GM23338 (cell line): ENCODE data around the gene ATAD1. TPM values are rescaled to one million over a fixed set of nuclear protein-coding genes. Genes with fewer than 3 reads are reported as not detected.
"Not testable (repeated sequence)": the region's sequence is repeated elsewhere in the genome, so short reads cannot be mapped to it uniquely, and the experiment has no call there.

Experiments used
- ATAC-seq: fragments of 200-7000 bp; cut with Tn5 transposase; 3 replicates; pipeline ENCODE4 v1.9.1; 2020
- DNase-seq: peaks from one replicate; pipeline ENCODE4 v3.0.0-alpha.2; 2015; ENCODE audit warnings: low spot score
- H2AFZ ChIP-seq: fragments of 200-600 bp; sonication (generic); 2 replicates; pipeline ENCODE4 v1.8.0; 2016; ENCODE audit warnings: antibody characterized with exemption, mild to moderate bottlenecking, moderate library complexity
- H3F3A ChIP-seq: fragments of 200-600 bp; sonication (generic); replicated peaks from 2 replicates; pipeline ENCODE4 v1.8.0; 2017; ENCODE audit warnings: antibody characterized with exemption, mixed run types, low read depth
- H3K27ac ChIP-seq: fragments of 200-600 bp; sonication (generic); 2 replicates; pipeline ENCODE4 v1.6.1; 2016; ENCODE audit warnings: low read depth
- H3K27me3 ChIP-seq: fragments of 200-600 bp; sonication (generic); 2 replicates; pipeline ENCODE4 v1.8.0; 2016; ENCODE audit warnings: mild to moderate bottlenecking, mixed run types, moderate library complexity; ENCODE audit not compliant: insufficient read depth
- H3K36me3 ChIP-seq: fragments of 200-600 bp; sonication (generic); 2 replicates; pipeline ENCODE4 v1.8.0; 2016; ENCODE audit warnings: mild to moderate bottlenecking; ENCODE audit not compliant: insufficient read depth
- H3K4me1 ChIP-seq: fragments of 200-600 bp; sonication (generic); 2 replicates; pipeline ENCODE4 v1.8.0; 2016; ENCODE audit warnings: mild to moderate bottlenecking, moderate library complexity; ENCODE audit not compliant: insufficient read depth
- H3K4me2 ChIP-seq: fragments of 200-600 bp; sonication (generic); 2 replicates; pipeline ENCODE4 v1.7.1; 2017; ENCODE audit warnings: mixed run types
- H3K4me3 ChIP-seq: fragments of 200-600 bp; sonication (generic); 2 replicates; pipeline ENCODE4 v1.6.1; 2016; ENCODE audit warnings: mixed run types
- H3K79me2 ChIP-seq: fragments of 200-600 bp; sonication (generic); replicated peaks from 2 replicates; pipeline ENCODE4 v1.8.0; 2017; ENCODE audit warnings: mild to moderate bottlenecking; ENCODE audit not compliant: insufficient read depth
- H3K9me2 ChIP-seq: fragments of 200-600 bp; sonication (generic); 2 replicates; pipeline ENCODE4 v1.8.0; 2017; ENCODE audit not compliant: insufficient read depth
- H4K20me1 ChIP-seq: fragments of 200-600 bp; sonication (generic); replicated peaks from 2 replicates; pipeline ENCODE4 v1.8.0; 2017; ENCODE audit warnings: mild to moderate bottlenecking; ENCODE audit not compliant: insufficient read depth
- H3K27ac Mint-ChIP-seq: 2 replicates; pipeline ENCODE4 v1.8.0; 2020; ENCODE audit warnings: inconsistent platforms, mild to moderate bottlenecking, moderate library complexity, mixed read lengths
- H3K27me3 Mint-ChIP-seq: 3 replicates; pipeline ENCODE4 v1.8.0; 2022; ENCODE audit warnings: low read depth, mild to moderate bottlenecking, moderate library complexity, mixed read lengths, inconsistent platforms; ENCODE audit not compliant: insufficient read depth, poor library complexity
- H3K36me3 Mint-ChIP-seq: 3 replicates; pipeline ENCODE4 v1.8.0; 2021; ENCODE audit warnings: low read depth, mild to moderate bottlenecking, inconsistent platforms, moderate library complexity, mixed read lengths
- H3K4me1 Mint-ChIP-seq: 3 replicates; pipeline ENCODE4 v1.8.0; 2020; ENCODE audit warnings: mild to moderate bottlenecking, inconsistent platforms, mixed read lengths
- H3K4me3 Mint-ChIP-seq: 3 replicates; pipeline ENCODE4 v1.8.0; 2021; ENCODE audit warnings: moderate library complexity, mild to moderate bottlenecking, inconsistent platforms, mixed read lengths
- H3K9me3 Mint-ChIP-seq: 3 replicates; pipeline ENCODE4 v1.8.0; 2020; ENCODE audit warnings: moderate library complexity, mild to moderate bottlenecking, inconsistent platforms, mixed read lengths
- CREB1 ChIP-seq: fragments of 250-450 bp; sonication (Bioruptor Pico); IDR thresholded peaks from 2 replicates; pipeline ENCODE4 v1.5.0; 2020; ENCODE audit warnings: low read depth, mild to moderate bottlenecking, moderate library complexity
- EZH2 ChIP-seq: fragments of 200-600 bp; sonication (generic); IDR thresholded peaks from one replicate; pipeline ENCODE4 v1.8.0; 2017; ENCODE audit warnings: antibody characterized with exemption, mild to moderate bottlenecking, low read depth; ENCODE audit not compliant: unreplicated experiment
- JUNB ChIP-seq: IDR thresholded peaks from one replicate; pipeline ENCODE4 v1.6.1; 2016; ENCODE audit warnings: antibody characterized with exemption; ENCODE audit not compliant: unreplicated experiment
- POLR2AphosphoS5 ChIP-seq: IDR thresholded peaks from 2 replicates; pipeline ENCODE4 v1.6.1; 2016; ENCODE audit warnings: antibody characterized with exemption, low read depth
- STAT1 ChIP-seq: IDR thresholded peaks from one replicate; pipeline ENCODE4 v1.6.1; 2016; ENCODE audit warnings: antibody characterized with exemption; ENCODE audit not compliant: unreplicated experiment
- ZNF114 ChIP-seq: fragments of 250-450 bp; sonication (Bioruptor Pico); IDR thresholded peaks from 2 replicates; pipeline ENCODE4 v1.5.0; 2020; ENCODE audit warnings: mild to moderate bottlenecking, moderate library complexity
- polyA plus RNA-seq: library from polyadenylated mRNA; unstranded; fragments of >200 nt; fragmentation: Nextera tagmentation; extraction: Ambion mirVana; gene quantifications from 2 replicates; pipeline ENCODE4 v1.2.1, GENCODE V29; 2016
- total RNA-seq: library from RNA; depleted of rRNA; stranded (reverse); fragments of >200 nt; shearing (Covaris generic); gene quantifications from 2 replicates; pipeline ENCODE4 v1.2.3, GENCODE V29; 2014
- TF ChIP-seq, protein P1 (sequence below), 2 experiments: fragments of 200-600 bp in 1 of 2; sonication (generic) in 1 of 2; conservative IDR thresholded peaks; 2 replicates each; pipeline versions ENCODE4 v1.5.1 to v1.6.1; 2016 to 2017; ENCODE audit warnings: antibody characterized with exemption in 2 of 2, low read depth in 2 of 2, mild to moderate bottlenecking in 2 of 2, moderate library complexity in 1 of 2
- TF ChIP-seq, protein P2 (sequence below): IDR thresholded peaks from 2 replicates; pipeline ENCODE4 v1.6.1; 2016; ENCODE audit warnings: antibody characterized with exemption
- TF ChIP-seq, protein P3 (sequence below): IDR thresholded peaks from one replicate; pipeline ENCODE4 v1.6.1; 2018; ENCODE audit warnings: antibody characterized with exemption; ENCODE audit not compliant: unreplicated experiment

Gene ATAD1
- total and polyA plus RNA-seq, 2 experiments from 2014 or later = 30.3 to 49.6 TPM

DNA sequence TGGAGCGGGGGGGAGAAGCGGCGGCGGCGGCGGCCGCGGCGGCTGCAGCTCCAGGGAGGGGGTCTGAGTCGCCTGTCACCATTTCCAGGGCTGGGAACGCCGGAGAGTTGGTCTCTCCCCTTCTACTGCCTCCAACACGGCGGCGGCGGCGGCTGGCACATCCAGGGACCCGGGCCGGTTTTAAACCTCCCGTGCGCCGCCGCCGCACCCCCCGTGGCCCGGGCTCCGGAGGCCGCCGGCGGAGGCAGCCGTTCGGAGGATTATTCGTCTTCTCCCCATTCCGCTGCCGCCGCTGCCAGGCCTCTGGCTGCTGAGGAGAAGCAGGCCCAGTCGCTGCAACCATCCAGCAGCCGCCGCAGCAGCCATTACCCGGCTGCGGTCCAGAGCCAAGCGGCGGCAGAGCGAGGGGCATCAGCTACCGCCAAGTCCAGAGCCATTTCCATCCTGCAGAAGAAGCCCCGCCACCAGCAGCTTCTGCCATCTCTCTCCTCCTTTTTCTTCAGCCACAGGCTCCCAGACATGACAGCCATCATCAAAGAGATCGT is 46.0 kb upstream of the ATAD1 start:
- peak overlapping the region; percentile 84 for H3K4me2 ChIP-seq
- H3K27me3 Mint-ChIP-seq, H3F3A ChIP-seq, H3K27me3 ChIP-seq, H3K9me2 ChIP-seq, H3K36me3 ChIP-seq, H3K27ac Mint-ChIP-seq, H2AFZ ChIP-seq, H3K9me3 Mint-ChIP-seq: not testable (repeated sequence)
- H3K4me1 ChIP-seq = peaks cover 30% of the 10 kb centered on the region
- H3K27ac ChIP-seq = peak overlapping the region; percentile 97; the same call in 1 of the 2 replicates
- H3K79me2 ChIP-seq = peaks cover 49% of the 10 kb centered on the region
- H3K4me3 ChIP-seq = peak overlapping the region; percentile 87
- H3K4me1 Mint-ChIP-seq = peaks cover 39% of the 10 kb centered on the region
- peaks cover 16% of the 10 kb centered on the region; the same call in 2 of the 3 replicates for H3K36me3 Mint-ChIP-seq
- ATAC-seq = peak; percentile 0; the same call in 1 of the 3 replicates
- H3K4me3 Mint-ChIP-seq = peak overlapping the region; percentile 95
- H4K20me1 ChIP-seq = peaks cover 30% of the 10 kb centered on the region
- DNase-seq = peak; percentile 24

DNA sequence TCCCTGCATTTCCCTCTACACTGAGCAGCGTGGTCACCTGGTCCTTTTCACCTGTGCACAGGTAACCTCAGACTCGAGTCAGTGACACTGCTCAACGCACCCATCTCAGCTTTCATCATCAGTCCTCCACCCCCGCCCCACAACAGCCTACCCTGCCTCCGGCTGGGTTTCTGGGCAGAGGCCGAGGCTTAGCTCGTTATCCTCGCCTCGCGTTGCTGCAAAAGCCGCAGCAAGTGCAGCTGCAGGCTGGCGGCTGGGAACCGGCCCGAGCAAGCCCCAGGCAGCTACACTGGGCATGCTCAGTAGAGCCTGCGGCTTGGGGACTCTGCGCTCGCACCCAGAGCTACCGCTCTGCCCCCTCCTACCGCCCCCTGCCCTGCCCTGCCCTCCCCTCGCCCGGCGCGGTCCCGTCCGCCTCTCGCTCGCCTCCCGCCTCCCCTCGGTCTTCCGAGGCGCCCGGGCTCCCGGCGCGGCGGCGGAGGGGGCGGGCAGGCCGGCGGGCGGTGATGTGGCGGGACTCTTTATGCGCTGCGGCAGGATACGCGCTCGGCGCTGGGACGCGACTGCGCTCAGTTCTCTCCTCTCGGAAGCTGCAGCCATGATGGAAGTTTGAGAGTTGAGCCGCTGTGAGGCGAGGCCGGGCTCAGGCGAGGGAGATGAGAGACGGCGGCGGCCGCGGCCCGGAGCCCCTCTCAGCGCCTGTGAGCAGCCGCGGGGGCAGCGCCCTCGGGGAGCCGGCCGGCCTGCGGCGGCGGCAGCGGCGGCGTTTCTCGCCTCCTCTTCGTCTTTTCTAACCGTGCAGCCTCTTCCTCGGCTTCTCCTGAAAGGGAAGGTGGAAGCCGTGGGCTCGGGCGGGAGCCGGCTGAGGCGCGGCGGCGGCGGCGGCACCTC is 45.3 kb upstream of the ATAD1 start, which contains the start of the genes KLLN and PTEN:
Gene KLLN (minus strand): TSS at position 481 of the 891 bp plus-strand sequence. CDS start 1,046 bp downstream, outside the sequence.
Gene PTEN (plus strand): TSS at position 573 of the 891 bp plus-strand sequence. CDS start 845 bp downstream, outside the sequence.
- Mint-ChIP-seq H3K4me1 (peaks cover 32% of the 10 kb centered on the region), H3K4me3 (peak within 1 kb of the TSS; percentile 95), H3K27me3 (peaks cover 10% of the 10 kb centered on the region), H3K36me3 (peaks cover 10% of the 10 kb centered on the region; the same call in 2 of the 3 replicates), H3K9me3 (peaks cover 5% of the 10 kb centered on the region), H3K27ac (peak within 1 kb of the TSS; percentile 98)
- peak within 1 kb of the TSS; percentile 84 for H3K4me2 ChIP-seq
- H3K27ac ChIP-seq = peak within 1 kb of the TSS; percentile 97
- DNase-seq (peak; percentile 94), ATAC-seq (peak; percentile 78)
- peaks cover 7% of the 10 kb centered on the region; the same call in 1 of the 2 replicates for H3F3A ChIP-seq
- peaks cover 30% of the 10 kb centered on the region for H4K20me1 ChIP-seq
- H3K4me3 ChIP-seq = peak within 1 kb of the TSS; percentile 87
- 0 out of 2 replicates have a peak within 1 kb of the TSS, but pooled peaks have one; percentile 24 for H2AFZ ChIP-seq
- H3K27me3 ChIP-seq = no peaks in the 10 kb centered on the region
- H3K9me2 ChIP-seq = no peaks in the 10 kb centered on the region
- H3K79me2 ChIP-seq = peaks cover 42% of the 10 kb centered on the region
- H3K4me1 ChIP-seq = peaks cover 30% of the 10 kb centered on the region
- H3K36me3 ChIP-seq = no peaks in the 10 kb centered on the region
- TF ChIP-seq JUNB = no peak
- no peak for TF ChIP-seq STAT1
- peak; percentile 81 for TF ChIP-seq POLR2AphosphoS5
- TF ChIP-seq, protein P1, sequence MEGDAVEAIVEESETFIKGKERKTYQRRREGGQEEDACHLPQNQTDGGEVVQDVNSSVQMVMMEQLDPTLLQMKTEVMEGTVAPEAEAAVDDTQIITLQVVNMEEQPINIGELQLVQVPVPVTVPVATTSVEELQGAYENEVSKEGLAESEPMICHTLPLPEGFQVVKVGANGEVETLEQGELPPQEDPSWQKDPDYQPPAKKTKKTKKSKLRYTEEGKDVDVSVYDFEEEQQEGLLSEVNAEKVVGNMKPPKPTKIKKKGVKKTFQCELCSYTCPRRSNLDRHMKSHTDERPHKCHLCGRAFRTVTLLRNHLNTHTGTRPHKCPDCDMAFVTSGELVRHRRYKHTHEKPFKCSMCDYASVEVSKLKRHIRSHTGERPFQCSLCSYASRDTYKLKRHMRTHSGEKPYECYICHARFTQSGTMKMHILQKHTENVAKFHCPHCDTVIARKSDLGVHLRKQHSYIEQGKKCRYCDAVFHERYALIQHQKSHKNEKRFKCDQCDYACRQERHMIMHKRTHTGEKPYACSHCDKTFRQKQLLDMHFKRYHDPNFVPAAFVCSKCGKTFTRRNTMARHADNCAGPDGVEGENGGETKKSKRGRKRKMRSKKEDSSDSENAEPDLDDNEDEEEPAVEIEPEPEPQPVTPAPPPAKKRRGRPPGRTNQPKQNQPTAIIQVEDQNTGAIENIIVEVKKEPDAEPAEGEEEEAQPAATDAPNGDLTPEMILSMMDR (conservative IDR thresholded peaks at IDR 0.05; ENCODE audit: low read depth in 2 of 2) = no peak
- TF ChIP-seq, protein P2, sequence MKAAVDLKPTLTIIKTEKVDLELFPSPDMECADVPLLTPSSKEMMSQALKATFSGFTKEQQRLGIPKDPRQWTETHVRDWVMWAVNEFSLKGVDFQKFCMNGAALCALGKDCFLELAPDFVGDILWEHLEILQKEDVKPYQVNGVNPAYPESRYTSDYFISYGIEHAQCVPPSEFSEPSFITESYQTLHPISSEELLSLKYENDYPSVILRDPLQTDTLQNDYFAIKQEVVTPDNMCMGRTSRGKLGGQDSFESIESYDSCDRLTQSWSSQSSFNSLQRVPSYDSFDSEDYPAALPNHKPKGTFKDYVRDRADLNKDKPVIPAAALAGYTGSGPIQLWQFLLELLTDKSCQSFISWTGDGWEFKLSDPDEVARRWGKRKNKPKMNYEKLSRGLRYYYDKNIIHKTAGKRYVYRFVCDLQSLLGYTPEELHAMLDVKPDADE = 0 out of 2 replicates have a peak, but pooled peaks have one; percentile 21
- TF ChIP-seq EZH2 = no peak
- TF ChIP-seq ZNF114 (CRISPR knock-in tag) = no peak
- peak; percentile 83 for TF ChIP-seq CREB1 (CRISPR knock-in tag)
- TF ChIP-seq, protein P3, sequence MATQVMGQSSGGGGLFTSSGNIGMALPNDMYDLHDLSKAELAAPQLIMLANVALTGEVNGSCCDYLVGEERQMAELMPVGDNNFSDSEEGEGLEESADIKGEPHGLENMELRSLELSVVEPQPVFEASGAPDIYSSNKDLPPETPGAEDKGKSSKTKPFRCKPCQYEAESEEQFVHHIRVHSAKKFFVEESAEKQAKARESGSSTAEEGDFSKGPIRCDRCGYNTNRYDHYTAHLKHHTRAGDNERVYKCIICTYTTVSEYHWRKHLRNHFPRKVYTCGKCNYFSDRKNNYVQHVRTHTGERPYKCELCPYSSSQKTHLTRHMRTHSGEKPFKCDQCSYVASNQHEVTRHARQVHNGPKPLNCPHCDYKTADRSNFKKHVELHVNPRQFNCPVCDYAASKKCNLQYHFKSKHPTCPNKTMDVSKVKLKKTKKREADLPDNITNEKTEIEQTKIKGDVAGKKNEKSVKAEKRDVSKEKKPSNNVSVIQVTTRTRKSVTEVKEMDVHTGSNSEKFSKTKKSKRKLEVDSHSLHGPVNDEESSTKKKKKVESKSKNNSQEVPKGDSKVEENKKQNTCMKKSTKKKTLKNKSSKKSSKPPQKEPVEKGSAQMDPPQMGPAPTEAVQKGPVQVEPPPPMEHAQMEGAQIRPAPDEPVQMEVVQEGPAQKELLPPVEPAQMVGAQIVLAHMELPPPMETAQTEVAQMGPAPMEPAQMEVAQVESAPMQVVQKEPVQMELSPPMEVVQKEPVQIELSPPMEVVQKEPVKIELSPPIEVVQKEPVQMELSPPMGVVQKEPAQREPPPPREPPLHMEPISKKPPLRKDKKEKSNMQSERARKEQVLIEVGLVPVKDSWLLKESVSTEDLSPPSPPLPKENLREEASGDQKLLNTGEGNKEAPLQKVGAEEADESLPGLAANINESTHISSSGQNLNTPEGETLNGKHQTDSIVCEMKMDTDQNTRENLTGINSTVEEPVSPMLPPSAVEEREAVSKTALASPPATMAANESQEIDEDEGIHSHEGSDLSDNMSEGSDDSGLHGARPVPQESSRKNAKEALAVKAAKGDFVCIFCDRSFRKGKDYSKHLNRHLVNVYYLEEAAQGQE = no peak
